GM12891 (cell line): Measurements from ENCODE around the gene NLRP1.

Experiments used
- POLR2AphosphoS5 ChIP-seq: IDR thresholded peaks from 2 replicates; pipeline ENCODE4 v1.6.1; 2011; ENCODE audit warnings: low read depth, low read length, control low read depth
- TAF1 ChIP-seq: IDR thresholded peaks from 2 replicates; pipeline ENCODE4 v1.6.1; 2011; ENCODE audit warnings: low read depth, low read length, control low read depth

- TF ChIP-seq TAF1 (no peak), POLR2AphosphoS5 (no peak)
These were observed 50.6 kb downstream of the NLRP1 start for GRCh38 chr17:5533486-5534315.
